DMS53 treated with DMSO at 0.1 percent for 48 hours (cell line): ENCODE results near the gene ARHGAP26.

Experiments
- DNase-seq: peaks from one replicate; lab custom pipeline; 2025; ENCODE audit not compliant: unreplicated experiment; lab: John Stamatoyannopoulos, UW

Gene ARHGAP26

GRCh38 chr5:143208781-143209510, 438.8 kb downstream of the ARHGAP26 start:
- DNase-seq: no peak

DNA sequence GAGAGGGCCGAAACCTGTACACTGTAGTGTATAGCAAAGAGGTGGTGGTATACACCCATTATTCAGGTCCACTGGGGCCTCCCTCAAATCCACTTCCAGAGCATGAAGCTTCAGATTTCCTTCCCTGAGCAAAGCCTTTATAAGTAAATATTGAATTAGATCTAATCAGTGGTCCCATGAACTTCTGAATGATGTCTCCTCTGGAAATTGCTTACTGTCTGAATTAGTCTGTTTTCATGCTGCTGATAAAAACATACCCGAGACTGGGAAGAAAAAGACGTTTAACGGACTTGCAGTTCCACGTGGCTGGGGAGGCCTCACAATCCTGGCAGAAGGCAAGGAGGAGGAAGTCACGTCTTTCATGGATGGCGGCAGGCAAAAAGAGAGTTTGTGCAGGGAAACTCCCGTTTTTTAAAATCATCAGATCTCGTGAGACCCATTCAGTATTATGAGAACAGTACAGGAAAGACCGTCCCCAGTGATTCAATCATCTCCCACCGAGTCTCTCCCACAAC, 439.8 kb downstream of the ARHGAP26 start:
- no peak for DNase-seq

GRCh38 chr5:143210576-143210975, 440.4 kb downstream of the ARHGAP26 start:
- DNase-seq: no peak

DNA sequence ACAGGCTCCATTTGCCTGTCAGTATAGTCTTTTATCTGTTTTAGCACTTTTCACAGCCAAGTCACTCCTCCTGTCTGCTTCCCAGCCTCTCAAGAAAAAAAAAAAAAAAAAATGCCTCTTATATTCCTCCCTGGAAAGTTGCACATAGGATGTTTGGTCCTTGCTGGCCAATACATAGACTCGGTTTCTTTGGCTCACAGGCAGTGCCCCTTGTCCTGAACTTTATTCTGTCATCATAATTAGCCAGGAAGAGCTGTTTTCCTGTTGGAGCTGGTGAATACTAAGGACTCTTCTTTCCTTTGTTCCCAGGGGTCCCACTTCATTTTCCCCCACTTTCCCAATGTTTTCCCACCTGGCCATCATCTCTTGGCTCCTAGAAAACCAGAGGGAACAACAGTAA, 442.1 kb downstream of the ARHGAP26 start:
- DNase-seq: no peak

- no peak for DNase-seq
These were observed 443.2 kb downstream of the ARHGAP26 start for GRCh38 chr5:143213231-143213850.

- no peak for DNase-seq
These were observed 443.7 kb downstream of the ARHGAP26 start for GRCh38 chr5:143213851-143214363.

GRCh38 chr5:143214458-143214857, 444.3 kb downstream of the ARHGAP26 start:
- DNase-seq: no peak

DNA sequence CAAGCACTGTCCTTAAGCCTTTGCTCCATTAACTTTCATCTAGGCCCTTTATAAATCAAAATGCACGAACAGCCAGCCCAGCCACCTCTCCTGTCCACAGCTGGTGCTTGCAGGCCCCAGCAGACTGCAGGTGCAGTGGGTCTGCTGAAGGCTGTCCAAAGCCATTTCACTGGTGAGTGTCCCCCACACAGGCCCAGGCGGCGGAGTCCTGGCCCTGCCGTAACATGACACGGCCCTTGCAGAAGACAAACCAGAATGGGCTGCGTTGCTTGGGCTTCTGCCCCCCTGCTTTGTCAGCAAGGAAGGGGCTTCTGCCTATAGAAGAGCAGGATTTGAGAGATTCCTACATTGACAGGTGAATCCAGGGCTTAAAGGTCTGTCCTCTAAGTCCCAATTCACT, 444.7 kb downstream of the ARHGAP26 start:
- no peak for DNase-seq

DNA sequence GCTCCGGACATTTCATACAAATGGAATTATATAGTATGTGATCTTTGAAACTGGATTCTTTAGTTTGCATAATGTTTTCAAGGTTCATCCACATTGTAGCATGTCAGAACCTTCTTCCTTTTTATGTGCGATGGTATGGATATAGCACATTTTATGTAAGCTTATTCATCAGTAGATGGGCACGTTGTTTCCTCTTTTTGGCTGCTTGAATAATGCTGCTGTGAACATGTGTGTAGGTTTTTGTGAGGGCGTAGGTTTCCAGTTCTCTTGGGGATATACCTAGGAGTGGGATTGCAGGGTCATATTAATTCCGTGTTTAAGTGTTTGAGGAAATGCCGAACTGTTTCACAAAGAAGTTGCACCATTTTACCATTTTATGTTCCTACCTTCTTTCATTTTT, 445.5 kb downstream of the ARHGAP26 start:
- no peak for DNase-seq

GRCh38 chr5:143216211-143216610, 446.0 kb downstream of the ARHGAP26 start:
- no peak for DNase-seq

DNA sequence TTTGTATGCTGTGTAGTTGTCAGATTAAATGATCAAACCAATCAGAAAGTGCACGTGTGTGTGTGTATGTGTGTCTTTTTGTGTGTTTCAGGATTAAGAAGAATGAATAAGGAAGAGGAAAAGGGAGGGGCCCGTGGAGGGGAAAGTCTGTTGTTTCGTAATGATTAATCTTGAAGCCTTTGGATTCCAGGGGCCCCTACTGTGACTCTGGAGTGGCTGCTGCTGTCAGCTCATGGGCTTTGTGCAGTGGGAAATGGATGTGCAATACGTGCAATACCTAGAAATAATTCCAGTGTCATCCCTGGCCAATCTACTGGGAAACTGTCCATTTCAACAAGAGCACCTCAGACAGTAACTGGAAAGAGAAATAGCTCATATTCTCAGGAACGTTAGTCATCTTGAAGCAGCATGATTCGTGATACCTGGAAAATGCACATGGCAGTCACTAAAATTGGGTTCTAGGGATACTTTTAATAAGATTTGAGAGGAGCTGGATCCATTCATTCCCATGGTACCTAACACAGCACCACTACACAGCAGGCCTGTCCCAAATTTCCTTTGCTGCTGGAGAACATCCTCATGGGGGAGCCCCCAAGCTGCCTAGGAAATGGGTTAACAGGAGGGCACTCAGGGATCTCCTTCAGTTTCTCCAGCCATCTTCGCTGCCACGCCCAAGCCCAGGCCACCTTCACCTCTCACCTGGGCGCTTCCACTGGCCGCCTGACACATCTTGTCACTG, 447.1 kb downstream of the ARHGAP26 start:
- DNase-seq: no peak

DNA sequence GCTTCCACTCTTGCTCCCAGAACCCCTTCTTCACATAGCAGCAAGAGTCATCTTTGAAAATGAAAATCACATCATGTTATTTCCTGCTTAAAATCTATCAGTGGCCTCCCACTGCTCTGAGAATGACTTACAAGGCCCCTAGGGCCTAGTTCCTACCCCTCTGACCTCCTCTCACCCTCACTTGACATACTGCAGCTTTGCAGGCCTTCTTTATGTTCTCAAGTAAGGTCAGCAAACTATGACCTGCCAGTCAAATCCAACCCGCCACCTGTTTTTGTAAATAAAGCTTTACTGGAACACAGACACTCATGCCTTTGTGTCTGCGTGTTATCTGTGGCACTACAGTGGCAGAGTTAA, 447.6 kb downstream of the ARHGAP26 start:
- DNase-seq: no peak

DNA sequence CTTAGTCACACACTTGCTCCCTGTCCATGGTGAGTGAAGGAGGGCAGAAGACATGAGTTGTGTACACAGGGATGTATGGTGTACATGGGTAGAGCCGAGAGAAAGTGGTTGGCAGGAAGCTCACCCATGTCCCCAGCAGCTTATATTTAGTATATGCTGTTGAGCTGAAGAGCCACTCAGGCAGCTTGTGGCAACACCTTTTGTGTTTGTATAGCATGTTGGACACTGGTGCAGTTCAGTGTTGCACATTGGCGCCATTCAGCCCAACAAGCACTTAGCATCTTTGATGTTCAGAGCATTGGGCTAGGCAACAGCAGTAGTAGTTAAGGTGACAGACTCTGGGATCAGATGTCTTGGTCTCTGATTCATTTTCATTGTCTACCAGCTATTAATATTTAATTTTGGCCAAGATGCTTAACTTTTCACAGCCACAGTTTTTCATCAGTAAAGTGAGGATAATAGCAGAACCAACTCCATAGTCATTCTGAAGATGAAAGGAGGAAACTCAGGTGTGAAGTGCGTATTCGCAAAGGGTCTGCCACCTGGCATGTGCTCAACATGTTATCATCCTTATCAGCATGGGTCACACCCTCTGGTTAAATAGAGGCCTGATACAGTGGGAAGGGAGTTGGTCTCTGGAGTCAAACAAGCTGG, 448.5 kb downstream of the ARHGAP26 start:
- peak; percentile 57 for DNase-seq

GRCh38 chr5:143219696-143220095, 449.5 kb downstream of the ARHGAP26 start:
- no peak for DNase-seq

- no peak for DNase-seq
These were observed 450.6 kb downstream of the ARHGAP26 start for GRCh38 chr5:143220748-143221251.

DNA sequence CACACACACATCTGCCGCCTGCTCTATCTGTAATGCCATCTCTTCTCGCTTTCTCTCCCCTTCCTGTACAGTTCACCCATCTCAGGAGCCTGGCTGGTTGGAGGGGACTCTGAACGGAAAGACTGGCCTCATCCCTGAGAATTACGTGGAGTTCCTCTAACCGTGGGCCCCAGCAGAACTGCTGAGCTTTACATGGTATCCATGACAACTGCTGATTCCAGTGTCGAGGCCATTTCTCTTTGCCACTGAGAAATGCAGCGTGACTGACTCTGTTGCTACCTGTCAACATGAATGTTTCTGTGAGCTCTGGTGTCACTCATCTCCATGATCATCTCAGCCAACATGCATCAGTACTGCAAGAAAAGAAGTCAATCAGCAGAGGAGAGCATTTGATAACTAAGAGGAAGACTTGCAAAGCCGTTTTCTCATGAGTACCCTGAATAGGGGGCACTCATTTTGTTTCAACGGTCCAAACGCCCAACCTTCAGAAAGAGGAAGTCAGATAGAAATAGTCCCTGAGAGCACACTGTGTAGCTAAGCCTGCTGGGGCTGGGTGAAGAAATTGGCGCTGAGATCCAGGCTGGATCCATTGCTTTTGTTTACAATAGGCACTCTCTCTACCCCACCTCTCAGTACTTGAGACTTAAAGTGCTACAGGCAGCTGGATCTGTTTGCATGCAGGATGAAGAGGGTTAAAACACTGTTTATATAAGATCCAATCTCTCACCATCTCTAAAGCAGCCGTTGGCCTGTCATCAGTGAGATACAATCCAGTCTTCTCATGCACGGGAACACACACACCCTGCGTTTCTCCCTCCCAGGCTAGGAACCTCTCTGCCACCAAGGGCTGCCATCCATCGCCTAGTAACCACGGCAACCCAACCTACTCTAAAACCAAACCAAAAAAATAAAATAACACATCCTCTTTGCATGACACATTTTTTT, 452.4 kb downstream of the ARHGAP26 start:
- peak; percentile 97 for DNase-seq

DNA sequence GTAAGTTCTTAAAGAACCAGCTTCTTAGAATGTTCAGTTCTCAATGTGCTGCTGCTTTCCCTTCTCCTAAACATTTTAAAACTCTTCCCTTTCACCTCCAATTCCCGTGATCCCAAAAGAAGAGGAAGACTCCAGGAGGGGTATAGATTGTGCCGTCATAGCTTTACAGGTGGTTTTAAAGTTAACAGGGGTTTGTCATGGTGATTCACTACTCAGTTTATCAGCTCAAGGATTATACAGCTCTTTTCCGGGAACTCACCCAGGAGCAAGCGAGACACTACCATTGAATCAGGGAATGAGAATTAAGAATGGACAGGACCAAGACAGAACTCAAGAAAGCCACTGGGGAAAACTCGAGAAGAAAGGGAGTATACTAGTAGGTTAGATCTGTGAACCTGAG, 454.5 kb downstream of the ARHGAP26 start:
- no peak for DNase-seq

DNA sequence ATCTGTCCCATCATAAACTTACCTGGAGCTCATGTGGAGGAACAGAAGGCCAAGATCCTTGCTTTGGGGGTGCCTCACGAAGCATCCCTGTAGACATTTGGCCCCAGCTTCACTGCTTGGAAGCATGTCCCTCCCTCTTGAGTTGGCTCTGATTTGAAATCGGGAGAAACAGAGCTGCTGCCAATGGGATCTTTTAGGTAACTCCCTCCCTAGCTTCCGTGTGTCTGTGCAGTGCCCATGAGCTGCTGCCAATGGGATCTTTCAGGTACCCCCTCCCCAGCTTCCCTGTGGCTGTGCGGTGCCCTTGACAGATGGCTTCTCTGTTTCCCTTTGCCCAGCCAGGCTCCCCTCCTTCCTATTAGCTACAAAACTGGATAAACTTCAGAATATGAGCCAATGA, 455.3 kb downstream of the ARHGAP26 start:
- DNase-seq: no peak

- no peak for DNase-seq
These were observed 456.2 kb downstream of the ARHGAP26 start for GRCh38 chr5:143226361-143226760.

GRCh38 chr5:143226872-143227271, 456.7 kb downstream of the ARHGAP26 start:
- no peak for DNase-seq
